GM10266 (cell line): ENCODE measurements around the gene CDC14A.

ENCODE experiments used
- DNase-seq: peaks from one replicate; pipeline ENCODE4 v3.0.0; 2012; ENCODE audit errors: extremely low spot score
- TF ChIP-seq, protein P1 (sequence below): IDR thresholded peaks from 2 replicates; pipeline ENCODE4 v1.5.1; 2012; ENCODE audit warnings: mild to moderate bottlenecking, low read depth; ENCODE audit not compliant: control insufficient read depth, insufficient read depth; ENCODE audit errors: missing control alignments

CDC14A gene

DNA sequence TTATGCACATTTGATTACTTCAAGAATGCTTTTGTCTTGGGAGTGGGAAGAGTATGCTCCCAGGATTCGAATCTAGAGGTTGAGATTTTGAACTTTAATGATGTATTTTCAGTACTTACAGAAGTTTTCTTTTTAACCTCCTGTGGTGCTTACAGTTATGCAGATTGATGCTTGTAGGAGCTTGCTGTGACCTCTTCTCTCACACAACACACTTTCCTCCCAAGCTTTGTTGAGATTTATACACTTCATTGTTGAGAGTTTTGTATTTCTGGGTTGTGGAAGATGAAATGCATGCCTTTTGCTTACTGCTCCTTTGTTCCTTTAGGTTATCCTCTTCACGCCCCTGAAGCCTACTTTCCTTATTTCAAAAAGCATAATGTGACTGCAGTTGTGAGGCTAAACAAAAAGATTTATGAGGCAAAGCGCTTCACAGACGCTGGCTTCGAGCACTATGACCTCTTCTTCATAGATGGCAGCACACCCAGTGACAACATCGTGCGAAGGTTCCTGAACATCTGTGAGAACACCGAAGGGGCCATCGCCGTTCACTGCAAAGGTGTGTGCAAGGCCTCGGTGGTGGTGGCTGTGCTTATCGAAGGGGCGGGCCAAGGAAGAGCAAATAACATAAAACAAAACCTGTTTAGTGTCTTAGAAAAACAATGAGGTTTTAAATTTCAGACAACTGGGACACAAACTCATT, 110.2 kb downstream of the CDC14A start:
- DNase-seq: no peak
- TF ChIP-seq, protein P1, sequence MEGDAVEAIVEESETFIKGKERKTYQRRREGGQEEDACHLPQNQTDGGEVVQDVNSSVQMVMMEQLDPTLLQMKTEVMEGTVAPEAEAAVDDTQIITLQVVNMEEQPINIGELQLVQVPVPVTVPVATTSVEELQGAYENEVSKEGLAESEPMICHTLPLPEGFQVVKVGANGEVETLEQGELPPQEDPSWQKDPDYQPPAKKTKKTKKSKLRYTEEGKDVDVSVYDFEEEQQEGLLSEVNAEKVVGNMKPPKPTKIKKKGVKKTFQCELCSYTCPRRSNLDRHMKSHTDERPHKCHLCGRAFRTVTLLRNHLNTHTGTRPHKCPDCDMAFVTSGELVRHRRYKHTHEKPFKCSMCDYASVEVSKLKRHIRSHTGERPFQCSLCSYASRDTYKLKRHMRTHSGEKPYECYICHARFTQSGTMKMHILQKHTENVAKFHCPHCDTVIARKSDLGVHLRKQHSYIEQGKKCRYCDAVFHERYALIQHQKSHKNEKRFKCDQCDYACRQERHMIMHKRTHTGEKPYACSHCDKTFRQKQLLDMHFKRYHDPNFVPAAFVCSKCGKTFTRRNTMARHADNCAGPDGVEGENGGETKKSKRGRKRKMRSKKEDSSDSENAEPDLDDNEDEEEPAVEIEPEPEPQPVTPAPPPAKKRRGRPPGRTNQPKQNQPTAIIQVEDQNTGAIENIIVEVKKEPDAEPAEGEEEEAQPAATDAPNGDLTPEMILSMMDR: no peak

DNA sequence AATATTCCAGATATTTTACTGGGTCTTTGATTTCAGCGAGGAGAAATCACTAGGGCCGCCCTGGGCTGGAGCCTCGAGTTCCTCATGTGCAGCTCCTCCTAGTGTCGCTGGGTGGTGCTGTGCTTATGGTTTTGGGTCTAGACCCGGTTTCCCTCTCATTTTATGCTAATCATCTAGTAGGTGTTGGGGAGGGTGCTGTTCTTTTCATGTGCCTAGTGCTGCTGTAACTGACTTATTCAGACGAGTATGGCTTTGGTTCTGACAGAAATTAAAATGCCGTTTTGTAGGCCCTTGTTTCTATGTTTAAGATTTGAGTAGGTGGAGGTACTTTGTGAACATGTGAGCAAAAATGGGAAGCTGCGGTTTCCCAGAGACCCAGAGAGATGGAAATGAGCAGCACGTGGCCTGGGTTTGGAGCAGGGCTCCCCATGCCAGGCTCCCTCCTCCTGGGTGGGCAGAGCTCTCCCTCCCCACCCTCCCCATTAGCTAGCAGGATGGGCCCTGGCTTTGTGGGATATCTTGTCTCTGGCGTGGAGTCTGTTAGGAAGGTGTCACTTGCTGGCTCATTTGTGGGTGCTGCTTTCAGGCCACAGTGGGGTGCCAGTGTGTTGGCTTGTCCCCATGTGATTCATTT, 111.6 kb downstream of the CDC14A start:
- TF ChIP-seq, protein P1: peak; percentile 79
- peak; percentile 47 for DNase-seq

DNA sequence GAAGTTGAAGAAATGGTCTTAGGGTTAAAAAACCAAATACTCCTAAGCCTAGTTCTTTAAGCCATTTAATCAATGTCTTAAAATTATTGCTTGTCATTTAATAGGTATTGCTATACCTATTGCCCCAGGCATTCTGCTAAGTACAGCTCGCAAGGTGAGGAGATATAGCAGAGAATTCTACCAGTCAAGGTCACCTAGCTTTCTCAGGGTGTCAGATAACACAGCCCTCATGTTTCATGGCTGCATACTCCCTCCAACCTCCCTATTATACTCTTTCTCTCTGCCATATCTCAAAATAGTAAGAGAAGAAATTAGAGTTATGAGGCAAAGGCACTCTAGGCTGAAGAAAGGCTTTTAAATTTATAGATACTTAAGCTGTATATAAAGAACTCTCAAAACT, 117.3 kb downstream of the CDC14A start:
- TF ChIP-seq, protein P1: no peak

DNA sequence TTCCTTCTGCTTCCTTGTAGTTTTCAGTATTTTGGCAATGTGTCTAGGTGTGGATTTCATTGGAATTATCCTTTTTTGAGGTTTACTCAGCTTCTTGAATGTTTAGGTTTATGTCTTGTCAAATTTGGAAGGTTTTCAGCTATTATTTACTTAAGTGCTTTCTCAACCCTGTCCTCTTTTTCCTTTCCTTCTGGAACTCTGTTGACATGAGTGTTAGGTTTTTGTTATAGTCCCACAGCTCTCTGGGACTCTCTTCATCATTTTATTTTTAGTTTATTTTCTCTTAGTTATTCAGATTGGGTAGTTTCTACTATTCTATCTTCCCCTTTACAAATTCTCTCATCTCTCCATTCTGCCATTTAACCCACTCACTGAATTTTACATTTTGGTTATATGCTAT, 122.5 kb downstream of the CDC14A start:
- TF ChIP-seq, protein P1: no peak
- no peak for DNase-seq

More for the DNA sequence above, 117.3 kb downstream of the CDC14A start:
- DNase-seq: no peak

DNA sequence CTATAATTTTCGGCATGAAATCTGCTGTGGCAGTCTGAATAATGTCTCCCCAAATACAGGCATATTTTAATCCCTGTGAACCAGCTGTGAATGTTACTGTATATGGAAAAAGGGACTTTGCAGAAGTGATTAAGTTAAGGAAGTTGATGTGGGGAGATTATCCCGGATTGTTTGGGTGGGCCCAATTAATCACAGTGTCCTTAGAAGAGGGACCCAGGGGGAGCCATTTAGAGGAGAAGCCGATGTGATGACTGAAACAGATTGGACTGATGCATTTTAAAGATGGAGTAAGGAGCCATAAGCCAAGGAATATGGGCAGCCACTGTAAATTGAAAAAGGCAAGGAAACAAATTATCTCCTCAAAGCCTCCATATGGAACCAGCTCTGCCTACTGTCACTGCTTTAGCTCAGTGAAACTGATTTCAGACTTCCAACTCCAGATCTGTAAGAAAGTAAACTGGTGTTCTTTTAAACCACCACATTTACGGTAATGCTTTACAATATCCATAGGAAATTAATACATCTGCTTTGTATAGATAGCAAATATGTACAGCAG, 124.5 kb downstream of the CDC14A start:
- no peak for DNase-seq
- TF ChIP-seq, protein P1: no peak

DNA sequence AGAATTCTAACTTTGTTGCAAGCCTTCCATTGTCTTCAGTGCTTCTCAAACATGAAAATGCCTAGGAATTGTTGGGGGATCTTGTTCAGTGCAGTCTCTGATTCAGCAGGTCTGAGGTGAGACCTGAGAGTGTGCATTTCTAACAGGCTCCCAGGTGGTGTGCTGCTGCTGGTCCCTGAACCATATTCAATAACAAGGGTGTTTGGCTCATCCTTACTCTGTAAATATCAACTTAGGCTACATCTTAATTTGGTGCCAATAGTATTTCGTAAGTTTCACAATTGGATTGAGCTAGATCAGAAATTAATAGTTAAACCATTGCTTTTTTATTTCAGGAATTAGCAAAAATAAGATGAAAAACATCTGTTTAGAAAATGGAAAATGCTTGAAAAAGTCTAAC, 126.5 kb downstream of the CDC14A start:
- TF ChIP-seq, protein P1: no peak
- DNase-seq: no peak

DNA sequence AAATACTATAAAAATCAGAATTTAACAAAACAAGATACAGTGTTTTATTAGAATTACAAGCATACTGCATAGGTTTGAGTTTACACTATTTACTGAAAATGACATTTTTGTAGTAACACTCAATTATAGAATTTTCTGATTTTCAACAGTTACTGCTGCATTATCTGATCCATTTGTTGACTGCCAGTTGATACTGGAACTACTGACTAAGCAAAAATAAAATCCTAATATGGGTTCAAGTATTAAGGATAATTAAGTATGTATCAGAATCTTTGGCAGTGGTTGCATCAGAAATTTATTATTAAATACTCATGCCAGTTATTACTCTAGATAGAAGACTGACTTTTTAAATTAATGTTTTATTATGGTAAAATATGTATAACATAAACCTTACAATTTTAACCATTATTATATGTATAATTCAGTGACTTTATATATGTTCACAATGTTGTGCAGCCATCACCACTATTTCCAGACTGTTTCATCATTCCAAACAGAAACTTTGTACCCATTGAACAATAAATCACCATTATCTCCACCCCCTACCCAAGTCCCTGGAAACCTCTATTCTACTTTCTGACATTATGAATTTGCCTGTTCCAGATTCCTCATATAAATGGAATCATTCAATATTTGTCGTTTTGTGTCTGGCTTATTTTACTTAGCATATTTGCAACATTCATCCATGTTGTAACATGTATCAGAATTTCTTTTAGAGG, 127.5 kb downstream of the CDC14A start:
- TF ChIP-seq, protein P1: no peak
- no peak for DNase-seq
